Measurements from ENCODE around the gene VOPP1. TPM values are rescaled to one million over a fixed set of nuclear protein-coding genes. Genes with fewer than 3 reads are reported as not detected.

VOPP1 gene
- total RNA-seq, 2 experiments from 2014 or later: 32.6 to 34.7 TPM

GRCh38 chr7:55570939-55571338, 1.4 kb downstream of the VOPP1 start:
- Mint-ChIP-seq H3K4me1 (ENCODE audit: low read depth) (peaks cover 73% of the 10 kb centered on the region), H3K27me3 (no peaks in the 10 kb centered on the region), H3K36me3 (ENCODE audit: low read depth) (peaks cover 9% of the 10 kb centered on the region), H3K27ac (peak overlapping the region; percentile 95), H3K4me3 (peak overlapping the region; percentile 87), H3K9me3 (no peaks in the 10 kb centered on the region)
- no peak for DNase-seq
- intact Hi-C loops (cut with micrococcal nuclease): loop anchor here (1.0 kb wide), 1 partner anchor 37 kb away; no protein-coding TSS in a partner anchor
- no peak for ATAC-seq
- ChIA-PET CTCF (interaction anchor here (1.3 to 2.6 kb wide), 2 partner anchors 37 to 47 kb away, joined by 4 to 10 read pairs; no protein-coding TSS in a partner anchor), POLR2A (interaction anchor here (0.9 to 11.2 kb wide), 3 partner anchors 29 to 205 kb away, joined by 3 to 163 read pairs (median 5); no protein-coding TSS in a partner anchor)
- no peak for TF ChIP-seq CTCF (IDR thresholded peaks at IDR 0.05)

- peak; percentile 51 for DNase-seq
- ATAC-seq: peak; percentile 54
- POLR2A ChIA-PET: interaction anchor here (0.6 to 11.2 kb wide), 5 partner anchors 28 to 205 kb away, joined by 3 to 163 read pairs (median 3); no protein-coding TSS in a partner anchor
- peaks cover 73% of the 10 kb centered on the region for H3K4me1 Mint-ChIP-seq (ENCODE audit: low read depth)
- H3K27me3 Mint-ChIP-seq: no peaks in the 10 kb centered on the region
- peaks cover 9% of the 10 kb centered on the region for H3K36me3 Mint-ChIP-seq (ENCODE audit: low read depth)
- H3K9me3 Mint-ChIP-seq: no peaks in the 10 kb centered on the region
- no peak for TF ChIP-seq CTCF (IDR thresholded peaks at IDR 0.05)
- peak overlapping the region; percentile 91 for H3K27ac Mint-ChIP-seq
- CTCF ChIA-PET: interaction anchor here (1.3 to 2.6 kb wide), 3 partner anchors 11 to 47 kb away, joined by 4 to 10 read pairs (median 6); no protein-coding TSS in a partner anchor
- intact Hi-C loops (cut with micrococcal nuclease): no loop called here
- peak overlapping the region; percentile 87 for H3K4me3 Mint-ChIP-seq
Observed at GRCh38 chr7:55570218-55570873, 2.0 kb downstream of the VOPP1 start.

GRCh38 chr7:55569797-55570196, 2.5 kb downstream of the VOPP1 start:
- peak; percentile 54 for ATAC-seq
- H3K4me1 Mint-ChIP-seq (ENCODE audit: low read depth): peaks cover 75% of the 10 kb centered on the region
- H3K27ac Mint-ChIP-seq: peak overlapping the region; percentile 91
- intact Hi-C loops (cut with micrococcal nuclease): loop anchor here (5.0 kb wide), 1 partner anchor 202 kb away; the partner anchor contains the start of gene LANCL2
- peak overlapping the region; percentile 87 for H3K4me3 Mint-ChIP-seq
- ChIA-PET POLR2A (interaction anchor here (0.6 to 11.2 kb wide), 6 partner anchors 11 to 82 kb away, joined by 3 to 163 read pairs (median 4); no protein-coding TSS in a partner anchor), CTCF (interaction anchor here (1.3 to 2.6 kb wide), 3 partner anchors 11 to 46 kb away, joined by 4 to 10 read pairs (median 6); no protein-coding TSS in a partner anchor)
- TF ChIP-seq CTCF (IDR thresholded peaks at IDR 0.05): no peak
- no peaks in the 10 kb centered on the region for H3K9me3 Mint-ChIP-seq
- H3K36me3 Mint-ChIP-seq (ENCODE audit: low read depth): peaks cover 9% of the 10 kb centered on the region
- no peaks in the 10 kb centered on the region for H3K27me3 Mint-ChIP-seq
- peak; percentile 80 for DNase-seq

DNA sequence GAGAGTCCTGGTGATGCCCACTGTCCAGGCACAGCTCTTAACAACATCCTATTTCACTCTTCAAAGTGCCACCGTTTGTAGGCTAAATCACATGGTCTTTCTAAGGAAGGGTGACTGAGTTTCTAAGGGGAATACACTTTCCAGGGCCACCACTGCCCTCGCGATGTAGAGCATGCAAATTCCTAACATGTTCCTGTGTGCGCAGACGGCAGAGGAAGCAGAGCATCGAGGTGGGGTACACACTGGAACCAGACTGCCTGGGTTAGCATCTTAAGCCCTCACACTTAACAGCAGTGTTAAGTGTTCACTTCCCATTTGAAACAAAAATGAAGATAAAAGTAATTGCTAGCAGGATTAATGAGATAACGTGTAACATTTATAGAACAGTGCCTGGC, 3.0 kb downstream of the VOPP1 start:
- Mint-ChIP-seq H3K9me3 (no peaks in the 10 kb centered on the region), H3K4me1 (ENCODE audit: low read depth) (peaks cover 78% of the 10 kb centered on the region), H3K4me3 (peak overlapping the region; percentile 87), H3K27me3 (no peaks in the 10 kb centered on the region), H3K36me3 (ENCODE audit: low read depth) (peaks cover 9% of the 10 kb centered on the region), H3K27ac (peak overlapping the region; percentile 91)
- no peak for TF ChIP-seq CTCF (IDR thresholded peaks at IDR 0.05)
- intact Hi-C loops (cut with micrococcal nuclease): loop anchor here (5.0 kb wide), 1 partner anchor 202 kb away; the partner anchor contains the start of gene LANCL2
- ChIA-PET CTCF (interaction anchor here (1.4 to 2.6 kb wide), 3 partner anchors 10 to 36 kb away, joined by 3 to 10 read pairs (median 6); no protein-coding TSS in a partner anchor), POLR2A (interaction anchor here (1.0 to 11.2 kb wide), 4 partner anchors 10 to 41 kb away, joined by 3 to 163 read pairs (median 6); no protein-coding TSS in a partner anchor)
- ATAC-seq (no peak), DNase-seq (no peak)
